H9 (cell line): Measurements from ENCODE around the gene RAP1GAP2. TPM values are rescaled to one million over a fixed set of nuclear protein-coding genes. Genes with fewer than 3 reads are reported as not detected.

ENCODE experiments used
- DNase-seq: peaks from one replicate; pipeline ENCODE4 v3.0.0-alpha.2; 2017
- H2AFZ ChIP-seq: one replicate; pipeline ENCODE4 v1.6.1; 2013; ENCODE audit warnings: mild to moderate bottlenecking, low read length, control low read depth, moderate library complexity
- H2AK5ac ChIP-seq: 2 replicates; pipeline ENCODE4 v1.6.1; 2013; ENCODE audit warnings: low read length, control low read depth, mixed read lengths; ENCODE audit not compliant: insufficient read length
- H2BK120ac ChIP-seq: one replicate; pipeline ENCODE4 v1.6.1; 2013; ENCODE audit warnings: low read depth, mild to moderate bottlenecking, low read length, control low read depth, inconsistent platforms; ENCODE audit not compliant: poor library complexity, severe bottlenecking
- H2BK12ac ChIP-seq: 2 replicates; pipeline ENCODE4 v1.6.1; 2013; ENCODE audit warnings: low read length, control low read depth, mixed read lengths, low read depth; ENCODE audit not compliant: insufficient read length
- H2BK15ac ChIP-seq: 2 replicates; pipeline ENCODE4 v1.6.1; 2013; ENCODE audit warnings: low read depth, low read length, control low read depth
- H2BK20ac ChIP-seq: one replicate; pipeline ENCODE4 v1.6.1; 2013; ENCODE audit warnings: low read depth, mild to moderate bottlenecking, low read length, control low read depth, inconsistent platforms; ENCODE audit not compliant: poor library complexity, severe bottlenecking
- H2BK5ac ChIP-seq: 2 replicates; pipeline ENCODE4 v1.6.1; 2013; ENCODE audit warnings: low read length, control low read depth, mixed read lengths; ENCODE audit not compliant: insufficient read length
- H3K14ac ChIP-seq: 2 replicates; pipeline ENCODE4 v1.6.1; 2013; ENCODE audit warnings: low read length, control low read depth; ENCODE audit not compliant: insufficient read depth
- H3K18ac ChIP-seq: 2 replicates; pipeline ENCODE4 v1.6.1; 2013; ENCODE audit warnings: low read depth, mild to moderate bottlenecking, mixed read lengths, low read length, control low read depth; ENCODE audit not compliant: insufficient read length
- H3K23ac ChIP-seq: 2 replicates; pipeline ENCODE4 v1.6.1; 2013; ENCODE audit warnings: low read length, control low read depth, mixed read lengths, low read depth; ENCODE audit not compliant: insufficient read length
- H3K23me2 ChIP-seq: 2 replicates; pipeline ENCODE4 v1.6.1; 2013; ENCODE audit warnings: low read depth, mild to moderate bottlenecking, mixed read lengths, low read length, control low read depth; ENCODE audit not compliant: insufficient read length, poor library complexity, severe bottlenecking
- H3K27ac ChIP-seq: 2 replicates; pipeline ENCODE4 v1.5.1; 2013; ENCODE audit warnings: low read length, control low read depth, mixed read lengths, low read depth; ENCODE audit not compliant: insufficient read length
- H3K27me3 ChIP-seq: 2 replicates; pipeline ENCODE4 v1.6.1; 2013; ENCODE audit warnings: low read length, control low read depth, inconsistent platforms; ENCODE audit not compliant: insufficient read depth
- H3K4ac ChIP-seq: 2 replicates; pipeline ENCODE4 v1.6.1; 2013; ENCODE audit warnings: low read depth, mild to moderate bottlenecking, control low read depth, inconsistent platforms, low read length, moderate library complexity
- H3K4me1 ChIP-seq: 2 replicates; pipeline ENCODE4 v1.6.1; 2013; ENCODE audit warnings: low read length, control low read depth, inconsistent platforms; ENCODE audit not compliant: insufficient read depth
- H3K4me2 ChIP-seq: 2 replicates; pipeline ENCODE4 v1.6.1; 2013; ENCODE audit warnings: low read length, control low read depth, mixed read lengths; ENCODE audit not compliant: insufficient read length, insufficient read depth
- H3K56ac ChIP-seq: 2 replicates; pipeline ENCODE4 v1.6.1; 2013; ENCODE audit warnings: low read depth, mild to moderate bottlenecking, mixed read lengths, low read length, control low read depth; ENCODE audit not compliant: insufficient read length
- H3K79me1 ChIP-seq: 2 replicates; pipeline ENCODE4 v1.6.1; 2013; ENCODE audit warnings: low read depth, mild to moderate bottlenecking, moderate library complexity, low read length, control low read depth, inconsistent platforms; ENCODE audit not compliant: insufficient read depth, poor library complexity, severe bottlenecking
- H3K79me2 ChIP-seq: 2 replicates; pipeline ENCODE4 v1.6.1; 2013; ENCODE audit warnings: low read length, control low read depth, inconsistent platforms; ENCODE audit not compliant: insufficient read depth
- H3K9ac ChIP-seq: 2 replicates; pipeline ENCODE4 v1.6.1; 2013; ENCODE audit warnings: low read length, control low read depth, mixed read lengths; ENCODE audit not compliant: insufficient read length; ENCODE audit errors: extremely low read depth
- H3K9me3 ChIP-seq: one replicate; pipeline ENCODE4 v1.6.1; 2013; ENCODE audit warnings: low read depth, low read length, inconsistent platforms; ENCODE audit not compliant: control insufficient read depth
- H3T11ph ChIP-seq: one replicate; pipeline ENCODE4 v1.6.1; 2013; ENCODE audit warnings: mild to moderate bottlenecking, low read length, control low read depth, inconsistent platforms
- H4K20me1 ChIP-seq: one replicate; pipeline ENCODE4 v1.6.1; 2013; ENCODE audit not compliant: control insufficient read depth, insufficient read length, insufficient read depth
- H4K5ac ChIP-seq: 2 replicates; pipeline ENCODE4 v1.6.1; 2013; ENCODE audit warnings: low read depth, mild to moderate bottlenecking, mixed read lengths, low read length, control low read depth; ENCODE audit not compliant: insufficient read length
- H4K8ac ChIP-seq: replicated peaks from 2 replicates; pipeline ENCODE4 v1.6.1; 2013; ENCODE audit warnings: low read length, control low read depth, mixed read lengths, low read depth; ENCODE audit not compliant: insufficient read length
- H4K91ac ChIP-seq: 2 replicates; pipeline ENCODE4 v1.6.1; 2013; ENCODE audit warnings: low read depth, mild to moderate bottlenecking, moderate library complexity, mixed read lengths, low read length, control low read depth; ENCODE audit not compliant: insufficient read length
- H3K27ac Mint-ChIP-seq, 3 experiments: 2 replicates in 2 of 3; 3 replicates in 1 of 3; pipeline ENCODE4 v1.8.0; 2020 to 2021; ENCODE audit warnings: mixed read lengths in 3 of 3, mild to moderate bottlenecking in 1 of 3, moderate library complexity in 1 of 3
- H3K27me3 Mint-ChIP-seq: 2 replicates; pipeline ENCODE4 v1.8.0; 2021; ENCODE audit warnings: low read depth, mild to moderate bottlenecking, moderate library complexity, mixed read lengths
- H3K36me3 Mint-ChIP-seq, 3 experiments: 2 replicates in 2 of 3; 3 replicates in 1 of 3; pipeline ENCODE4 v1.8.0; 2020 to 2021; ENCODE audit warnings: low read depth in 3 of 3, mixed read lengths in 3 of 3; ENCODE audit not compliant: insufficient read depth in 1 of 3
- H3K4me1 Mint-ChIP-seq, 2 experiments: 2 replicates each; pipeline ENCODE4 v1.8.0; 2020; ENCODE audit warnings: mixed read lengths in 2 of 2
- H3K4me3 Mint-ChIP-seq, 2 experiments: 2 replicates in 1 of 2; 3 replicates in 1 of 2; pipeline ENCODE4 v1.8.0; 2020 to 2021; ENCODE audit warnings: mild to moderate bottlenecking in 2 of 2, mixed read lengths in 2 of 2, moderate library complexity in 1 of 2
- H3K9me3 Mint-ChIP-seq, 2 experiments: 2 replicates in 1 of 2; 3 replicates in 1 of 2; pipeline ENCODE4 v1.8.0; 2020; ENCODE audit warnings: mild to moderate bottlenecking in 2 of 2, mixed read lengths in 2 of 2, moderate library complexity in 1 of 2
- WGBS: extraction: QIAGEN DNeasy Blood & Tissue Kit; methylation state at CpG from one replicate; pipeline ENCODE4 v1.1.7; 2013; ENCODE audit warnings: missing lambda C conversion rate, low lambda C conversion rate, mixed read lengths; ENCODE audit not compliant: insufficient read length; ENCODE audit errors: extremely low coverage; 5-methylcytosine and 5-hydroxymethylcytosine counted together
- total RNA-seq: library from RNA; stranded (reverse); gene quantifications from 2 replicates; pipeline ENCODE4 v1.2.1, GENCODE V29; 2021
- TF ChIP-seq, protein P1 (sequence below): fragments of 200-600 bp; sonication (generic); conservative IDR thresholded peaks from 3 replicates; pipeline ENCODE4 v1.8.0; 2021; ENCODE audit warnings: antibody characterized with exemption, mild to moderate bottlenecking

Gene RAP1GAP2
- total RNA-seq, 1 experiment from 2014 or later: 33.8 TPM

GRCh38 chr17:2852729-2853282, 56.6 kb downstream of the RAP1GAP2 start:
- Mint-ChIP-seq H3K36me3 (no peaks in the 10 kb centered on the region; a peak in 1 of 7 replicates), H3K4me1 (peaks cover 45 to 52% of the 10 kb centered on the region in 2 experiments), H3K27ac (no peak overlapping the region), H3K4me3 (peak overlapping the region; percentile 62 to 74; a peak in 4 of 5 replicates), H3K9me3 (no peaks in the 10 kb centered on the region), H3K27me3 (peaks cover 12% of the 10 kb centered on the region)
- H2AFZ ChIP-seq: no peak overlapping the region
- peaks cover 6% of the 10 kb centered on the region for H3K79me1 ChIP-seq
- H3K18ac ChIP-seq: no peak overlapping the region
- H3T11ph ChIP-seq: no peak overlapping the region
- no peak overlapping the region for H2BK120ac ChIP-seq
- H3K27me3 ChIP-seq: no peaks in the 10 kb centered on the region; the same call in 1 of the 2 replicates
- H2AK5ac ChIP-seq: no peak overlapping the region
- peak overlapping the region; percentile 34 for H3K4me2 ChIP-seq
- H2BK12ac ChIP-seq: no peak overlapping the region
- DNase-seq: no peak
- no peak overlapping the region for H4K5ac ChIP-seq
- H3K23me2 ChIP-seq: peaks cover 16% of the 10 kb centered on the region
- no peak overlapping the region for H3K9ac ChIP-seq
- H2BK5ac ChIP-seq: no peak overlapping the region
- no peak overlapping the region for H2BK20ac ChIP-seq
- no peak overlapping the region for H3K23ac ChIP-seq
- H3K14ac ChIP-seq: peak overlapping the region; percentile 5; the same call in 1 of the 2 replicates
- no peaks in the 10 kb centered on the region for H4K20me1 ChIP-seq
- no peak overlapping the region for H3K56ac ChIP-seq
- no peak overlapping the region for H4K8ac ChIP-seq
- no peak overlapping the region; the same call in 1 of the 2 replicates for H2BK15ac ChIP-seq
- H3K4ac ChIP-seq: no peak overlapping the region
- no peaks in the 10 kb centered on the region for H3K9me3 ChIP-seq
- TF ChIP-seq, protein P1, sequence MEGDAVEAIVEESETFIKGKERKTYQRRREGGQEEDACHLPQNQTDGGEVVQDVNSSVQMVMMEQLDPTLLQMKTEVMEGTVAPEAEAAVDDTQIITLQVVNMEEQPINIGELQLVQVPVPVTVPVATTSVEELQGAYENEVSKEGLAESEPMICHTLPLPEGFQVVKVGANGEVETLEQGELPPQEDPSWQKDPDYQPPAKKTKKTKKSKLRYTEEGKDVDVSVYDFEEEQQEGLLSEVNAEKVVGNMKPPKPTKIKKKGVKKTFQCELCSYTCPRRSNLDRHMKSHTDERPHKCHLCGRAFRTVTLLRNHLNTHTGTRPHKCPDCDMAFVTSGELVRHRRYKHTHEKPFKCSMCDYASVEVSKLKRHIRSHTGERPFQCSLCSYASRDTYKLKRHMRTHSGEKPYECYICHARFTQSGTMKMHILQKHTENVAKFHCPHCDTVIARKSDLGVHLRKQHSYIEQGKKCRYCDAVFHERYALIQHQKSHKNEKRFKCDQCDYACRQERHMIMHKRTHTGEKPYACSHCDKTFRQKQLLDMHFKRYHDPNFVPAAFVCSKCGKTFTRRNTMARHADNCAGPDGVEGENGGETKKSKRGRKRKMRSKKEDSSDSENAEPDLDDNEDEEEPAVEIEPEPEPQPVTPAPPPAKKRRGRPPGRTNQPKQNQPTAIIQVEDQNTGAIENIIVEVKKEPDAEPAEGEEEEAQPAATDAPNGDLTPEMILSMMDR: no peak
- no peak overlapping the region for H4K91ac ChIP-seq
- H3K27ac ChIP-seq: no peak overlapping the region
- peaks cover 19% of the 10 kb centered on the region; the same call in 1 of the 2 replicates for H3K79me2 ChIP-seq
- H3K4me1 ChIP-seq: peaks cover 12% of the 10 kb centered on the region; the same call in 1 of the 2 replicates
- WGBS: no CpG with 5 or more reads among the region's 55 CpGs
